Measurements from ENCODE around the gene XPO5.
"Not testable (repeated sequence)": the region's sequence is repeated elsewhere in the genome, so short reads cannot be mapped to it uniquely, and the experiment has no call there.

Gene XPO5

DNA sequence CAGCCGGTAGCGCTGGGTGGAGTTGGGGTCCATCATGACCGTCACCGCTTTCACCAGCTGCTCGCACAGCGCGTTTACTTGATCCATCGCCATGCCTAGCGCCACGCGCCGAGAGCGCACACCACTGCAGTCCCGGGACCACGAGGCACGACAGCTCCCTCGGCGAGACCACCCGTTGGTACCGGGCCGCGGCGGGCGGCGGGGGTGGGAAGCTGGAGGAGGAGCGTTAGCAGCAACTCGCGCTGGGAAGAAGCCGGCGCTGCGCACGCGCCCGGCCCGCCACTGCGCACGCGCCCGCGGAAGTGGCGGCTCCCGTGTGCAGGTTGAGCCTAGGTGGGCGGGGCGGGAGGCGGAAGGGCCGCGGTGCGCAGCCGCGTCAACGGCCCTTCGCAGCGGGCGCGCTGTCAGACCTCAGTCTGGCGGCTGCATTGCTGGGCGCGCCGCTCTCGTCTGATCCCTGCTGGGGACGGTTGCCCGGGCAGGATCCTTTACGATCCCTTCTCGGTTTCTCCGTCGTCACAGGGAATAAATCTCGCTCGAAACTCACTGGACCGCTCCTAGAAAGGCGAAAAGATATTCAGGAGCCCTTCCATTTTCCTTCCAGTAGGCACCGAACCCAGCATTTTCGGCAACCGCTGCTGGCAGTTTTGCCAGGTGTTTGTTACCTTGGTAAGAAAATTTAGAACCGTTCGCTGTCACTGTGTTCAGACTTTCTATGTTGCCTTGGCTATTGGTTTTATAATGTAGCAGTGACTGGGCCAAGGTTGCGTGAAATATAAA lies at the start of gene XPO5, which contains the start of gene POLH:
Gene XPO5, minus strand, starts transcription at position 267 of the 780 bp plus-strand sequence. Its CDS starts 174 bp downstream, at position 93.
Gene POLH, plus strand, starts transcription at position 414 of the 780 bp plus-strand sequence. CDS start 6,135 bp downstream, outside the sequence.
- peak; percentile 92 for DNase-seq

DNA sequence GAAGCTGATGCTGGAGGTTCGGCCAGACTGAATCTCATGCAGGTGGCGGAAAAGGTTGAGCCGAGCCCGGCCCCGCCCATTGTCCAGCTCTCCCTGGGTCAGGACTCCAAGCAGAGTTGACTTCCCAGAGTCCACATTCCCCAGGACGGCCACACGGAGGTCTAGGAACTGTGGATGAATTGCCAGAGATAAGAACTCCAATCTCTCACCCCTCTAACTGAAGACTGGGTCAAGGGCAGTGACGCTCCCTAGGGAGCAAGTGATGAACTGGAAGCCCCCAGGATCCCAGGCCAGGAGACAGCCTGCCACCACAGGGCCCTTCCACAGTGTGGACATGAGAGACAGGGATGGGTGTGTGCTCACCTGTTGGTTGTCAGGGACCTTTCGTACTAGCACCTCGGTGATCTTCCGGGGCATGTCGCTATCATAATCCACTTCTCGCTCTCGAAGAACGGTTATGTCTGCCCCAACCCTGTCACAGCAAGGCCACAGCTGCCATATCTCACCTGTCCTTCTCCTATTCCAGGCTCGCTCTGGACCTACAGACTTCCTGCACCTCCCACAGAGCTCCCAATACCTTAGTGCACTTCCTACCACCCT lies 49.7 kb upstream of the XPO5 start:
- no peak for DNase-seq

DNA sequence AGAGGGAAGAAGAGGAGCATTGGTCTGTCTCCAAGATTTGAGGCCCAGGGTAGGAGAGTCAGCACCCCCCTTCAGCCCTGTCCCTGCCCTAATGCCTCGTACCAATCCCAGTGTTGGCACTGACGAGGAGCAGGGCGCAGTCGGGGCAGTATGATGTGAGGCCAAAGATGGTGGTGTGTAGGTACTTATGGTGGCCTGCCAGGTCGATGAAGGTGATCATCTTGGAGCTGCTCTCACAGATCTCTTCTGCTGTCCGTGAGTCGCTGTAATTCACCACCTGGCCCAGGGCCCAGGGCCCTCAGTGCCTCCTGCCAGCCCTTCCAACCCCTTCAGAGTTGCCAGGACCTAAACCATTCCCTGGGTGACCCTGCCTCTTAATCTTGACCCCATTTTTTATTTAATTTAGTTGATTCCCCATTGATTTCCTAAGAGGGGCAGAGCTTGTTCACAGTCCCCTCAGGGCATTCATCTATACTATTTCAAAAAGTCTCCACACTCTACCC lies 49.0 kb upstream of the XPO5 start:
- no peak for DNase-seq

DNA sequence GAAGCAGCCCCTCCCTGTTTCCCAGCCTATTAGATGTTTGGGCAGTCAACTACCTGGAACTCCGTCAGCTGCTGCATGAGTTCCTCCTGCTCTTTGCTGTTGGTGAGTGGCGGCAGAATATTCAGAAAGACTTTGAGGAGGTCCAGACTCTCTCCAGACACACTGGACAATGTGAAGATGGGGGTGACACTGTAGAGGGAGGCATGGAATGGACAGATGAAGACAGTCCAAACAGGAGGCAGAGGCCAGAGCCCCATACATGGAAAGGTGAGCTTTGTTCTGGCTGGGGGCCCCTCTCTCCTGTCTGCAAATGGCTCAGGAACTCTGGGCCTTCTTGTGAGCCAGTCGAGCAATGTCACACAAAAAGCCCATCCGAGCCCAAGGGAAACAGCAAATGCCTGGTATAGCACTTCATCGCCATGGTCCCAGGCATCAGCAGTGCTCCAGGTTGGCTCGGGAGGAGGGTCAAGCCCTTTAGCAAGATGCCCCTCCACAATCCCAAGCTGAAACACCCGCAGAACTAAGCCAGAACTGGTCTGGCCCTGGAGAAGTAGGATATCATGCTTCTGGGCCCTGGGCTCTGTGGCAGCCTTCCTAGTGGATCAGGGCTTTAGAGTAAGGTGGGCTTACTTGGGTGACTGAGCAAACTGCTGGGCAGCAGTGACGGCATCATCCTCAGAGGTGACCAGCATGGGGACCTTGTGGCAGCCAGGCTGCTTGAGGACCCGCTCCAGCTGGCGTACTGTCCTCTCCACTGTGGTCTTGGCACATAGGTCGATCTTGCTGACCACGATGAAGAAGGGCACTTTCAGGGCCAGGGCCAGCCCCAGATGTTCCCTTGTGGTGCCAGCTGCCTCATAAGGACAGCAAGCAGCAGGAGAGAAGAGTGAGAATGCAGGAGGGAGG lies 48.3 kb upstream of the XPO5 start:
- DNase-seq, result no peak

DNA sequence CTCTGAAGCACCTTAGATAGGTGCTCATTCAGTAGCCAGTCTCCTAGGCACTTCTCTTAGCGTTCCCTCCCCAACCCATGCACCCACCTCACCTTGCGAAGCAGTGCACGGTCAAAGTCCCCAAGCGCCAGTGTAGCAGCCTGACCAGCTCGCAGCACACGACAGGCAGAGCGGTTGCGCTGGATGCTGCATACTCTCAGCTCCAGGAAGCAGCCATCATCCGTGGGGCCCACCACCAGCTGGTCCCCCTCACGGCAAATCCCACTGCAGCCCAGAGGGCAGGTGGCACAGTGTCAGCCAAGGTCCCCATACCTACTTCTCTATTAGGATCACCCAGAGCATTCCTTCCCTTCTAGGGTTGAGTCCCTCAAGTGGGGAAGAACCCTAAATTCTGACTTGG lies 46.7 kb upstream of the XPO5 start:
- no peak for DNase-seq

DNA sequence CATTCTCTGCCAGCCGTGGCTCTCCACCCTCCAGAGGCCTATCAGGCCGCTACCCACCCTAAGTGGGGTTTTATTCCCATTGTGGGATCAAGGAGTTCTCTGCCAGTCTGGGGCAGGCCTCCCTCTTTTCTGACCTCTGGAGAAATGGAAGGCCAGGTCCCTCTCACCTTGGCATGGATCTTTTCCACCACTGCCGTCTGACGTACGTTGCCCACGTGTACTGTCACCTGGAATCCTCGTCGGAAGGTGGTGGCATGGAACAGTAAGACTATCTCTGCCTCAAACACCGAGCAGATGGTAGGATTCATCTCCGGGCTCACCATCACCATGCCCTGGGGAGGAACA lies 46.0 kb upstream of the XPO5 start:
- DNase-seq, result no peak

DNA sequence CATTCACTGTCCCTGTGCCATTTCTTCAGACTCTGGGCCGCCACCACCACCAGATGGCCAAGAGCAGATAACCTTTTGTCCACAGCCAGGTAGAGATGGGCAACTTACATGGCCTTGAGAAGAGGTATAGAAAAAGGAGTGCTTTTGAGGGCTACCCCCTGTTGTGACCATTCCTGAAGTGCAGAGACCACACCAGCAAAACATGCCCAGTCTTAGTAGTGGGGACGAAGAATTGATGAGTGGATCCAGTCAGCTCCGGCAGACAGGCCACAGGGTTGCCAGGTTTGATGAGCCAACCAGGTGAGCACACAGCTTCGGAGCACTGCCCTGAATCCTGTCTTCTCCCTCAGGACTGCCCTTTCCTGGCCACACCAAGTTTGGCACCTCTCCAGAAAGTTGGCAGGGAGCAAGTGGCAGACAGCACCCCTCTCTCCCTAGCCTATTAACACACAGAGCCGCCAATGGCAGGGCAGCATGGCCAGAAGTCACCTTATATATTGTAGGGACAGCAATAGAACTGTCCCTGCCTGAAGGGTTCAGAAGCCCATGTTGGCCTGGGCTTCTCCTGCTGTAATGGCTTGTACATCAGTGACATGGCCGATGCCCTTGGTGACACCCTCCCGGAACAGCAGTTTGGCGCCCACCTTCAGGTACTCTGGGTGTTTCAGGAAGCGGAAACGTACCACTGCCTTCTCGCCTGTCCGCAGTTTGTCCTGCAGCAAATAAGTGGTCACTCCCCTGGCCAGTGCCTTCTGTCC lies 45.4 kb upstream of the XPO5 start:
- DNase-seq, result no peak

DNA sequence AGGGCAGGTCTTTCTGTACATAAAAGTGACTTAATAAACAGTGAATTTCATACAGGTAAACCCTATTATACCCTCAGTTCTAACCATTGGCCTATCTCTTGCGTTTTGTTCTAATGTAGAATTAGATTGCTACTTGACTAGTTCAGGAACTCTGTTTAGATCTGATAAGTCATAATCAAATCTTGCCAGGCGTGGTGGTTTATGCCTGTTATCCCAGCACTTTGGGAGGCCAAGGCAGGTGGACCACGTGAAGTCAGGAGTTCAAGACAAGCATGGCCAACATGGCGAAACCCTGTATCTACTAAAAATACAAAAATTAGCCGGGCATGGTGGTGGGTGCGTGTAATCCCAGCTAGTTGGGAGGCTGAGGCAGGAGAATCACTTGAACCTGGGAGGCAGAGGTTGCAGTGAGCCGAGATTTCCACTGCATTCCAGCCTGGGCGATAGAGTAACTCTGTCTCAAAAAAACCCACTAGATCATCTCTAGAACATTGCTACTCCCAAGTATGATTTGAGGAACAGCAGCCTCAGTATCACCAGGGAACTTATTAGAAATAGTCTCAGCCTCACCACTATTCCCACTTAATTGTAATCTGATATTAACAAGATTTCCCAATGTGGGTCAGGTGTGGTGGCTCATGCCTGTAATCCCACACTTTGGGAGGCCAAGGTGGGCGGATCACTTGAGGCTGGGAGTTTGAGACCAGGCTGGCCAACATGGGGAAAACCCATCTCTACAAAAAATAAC lies 41.1 kb upstream of the XPO5 start:
- DNase-seq, result no peak

DNA sequence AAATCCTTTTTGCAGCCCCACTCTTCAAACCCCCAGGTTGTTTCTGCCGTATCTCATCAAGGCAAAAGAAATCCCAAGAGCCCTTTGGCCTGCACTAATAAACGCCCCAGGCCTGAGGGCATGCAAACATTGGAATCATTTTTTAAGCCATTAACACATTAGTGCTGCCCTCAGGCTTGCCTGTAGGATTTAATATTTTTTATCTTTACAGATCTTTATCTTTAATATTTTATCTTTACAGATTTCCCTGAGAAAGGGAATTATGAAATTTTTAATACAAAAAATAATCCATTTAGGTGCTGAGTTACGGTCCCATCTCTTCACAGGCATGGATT lies 38.5 kb upstream of the XPO5 start:
- DNase-seq, result no peak

DNA sequence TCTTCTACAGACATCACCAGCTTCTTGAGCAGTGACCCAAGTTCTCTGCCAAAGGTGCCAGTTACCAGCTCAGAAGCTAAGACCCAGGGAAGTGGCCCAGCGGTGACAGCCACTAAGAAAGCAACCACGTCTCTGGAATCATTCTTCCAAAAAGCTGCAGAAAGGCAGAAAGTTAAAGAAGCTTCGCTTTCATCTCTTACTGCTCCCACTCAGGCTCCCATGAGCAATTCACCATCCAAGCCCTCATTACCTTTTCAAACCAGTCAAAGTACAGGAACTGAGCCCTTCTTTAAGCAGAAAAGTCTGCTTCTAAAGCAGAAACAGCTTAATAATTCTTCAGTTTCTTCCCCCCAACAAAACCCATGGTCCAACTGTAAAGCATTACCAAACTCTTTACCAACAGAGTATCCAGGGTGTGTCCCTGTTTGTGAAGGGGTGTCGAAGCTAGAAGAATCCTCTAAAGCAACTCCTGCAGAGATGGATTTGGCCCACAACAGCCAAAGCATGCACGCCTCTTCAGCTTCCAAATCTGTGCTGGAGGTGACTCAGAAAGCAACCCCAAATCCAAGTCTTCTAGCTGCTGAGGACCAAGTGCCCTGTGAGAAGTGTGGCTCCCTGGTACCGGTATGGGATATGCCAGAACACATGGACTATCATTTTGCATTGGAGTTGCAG lies 38.0 kb upstream of the XPO5 start:
- no peak for DNase-seq

DNA sequence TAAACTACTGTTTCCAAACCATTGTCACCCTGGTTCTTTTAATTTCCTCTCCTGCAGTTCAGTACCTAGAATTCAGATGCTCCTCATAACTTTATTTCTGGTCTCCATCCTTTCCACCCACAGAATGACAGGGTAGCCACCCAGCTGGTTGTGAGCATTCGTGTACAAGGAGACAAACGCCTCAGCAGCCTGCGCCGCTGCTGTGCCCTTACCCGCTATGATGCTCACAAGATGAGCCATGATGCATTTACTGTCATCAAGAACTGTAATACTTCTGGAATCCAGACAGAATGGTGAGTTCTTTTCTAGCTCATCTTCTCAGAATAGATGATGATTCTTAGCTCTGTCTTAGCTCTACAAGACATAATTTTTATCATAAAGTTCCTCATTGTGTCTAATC lies 34.6 kb upstream of the XPO5 start:
- DNase-seq, result no peak

DNA sequence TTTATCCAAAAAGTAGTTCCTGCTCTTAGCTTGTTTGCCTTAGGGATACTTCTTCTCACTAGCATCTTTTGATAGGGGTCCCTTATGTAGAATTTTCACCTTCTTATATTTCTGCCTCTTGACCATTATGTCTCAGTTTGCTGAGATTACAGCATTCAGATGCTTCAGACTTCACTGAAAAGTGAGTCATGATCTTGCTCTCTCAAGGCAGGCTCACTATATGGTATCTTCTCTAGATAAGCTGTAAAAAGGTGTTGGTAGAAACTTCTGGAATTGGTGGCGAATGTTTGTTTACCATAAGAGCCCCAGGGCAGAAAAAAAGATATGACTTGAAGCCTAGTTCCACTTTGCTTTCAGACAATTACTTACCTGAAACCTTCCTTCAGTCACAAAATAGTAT lies 33.6 kb upstream of the XPO5 start:
- no peak for DNase-seq

DNA sequence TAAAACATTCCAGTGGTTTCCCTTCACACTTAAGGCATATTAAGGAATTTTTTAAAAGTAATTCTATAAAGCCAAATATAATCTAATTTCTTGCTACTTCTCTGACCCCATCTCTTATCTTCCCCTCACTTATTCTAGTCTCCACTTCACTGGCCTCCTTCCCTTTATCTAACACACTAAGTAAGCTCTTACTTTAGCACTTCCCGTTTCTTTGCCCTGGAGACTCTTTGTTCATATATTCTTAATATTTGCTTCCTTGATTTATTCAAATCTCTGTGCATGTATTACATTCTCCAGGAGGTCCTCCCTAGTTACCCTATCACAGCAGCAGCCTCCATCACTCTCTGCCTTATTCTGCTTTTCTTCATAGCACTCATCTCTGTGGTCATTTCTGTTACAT lies 33.0 kb upstream of the XPO5 start:
- no peak for DNase-seq

DNA sequence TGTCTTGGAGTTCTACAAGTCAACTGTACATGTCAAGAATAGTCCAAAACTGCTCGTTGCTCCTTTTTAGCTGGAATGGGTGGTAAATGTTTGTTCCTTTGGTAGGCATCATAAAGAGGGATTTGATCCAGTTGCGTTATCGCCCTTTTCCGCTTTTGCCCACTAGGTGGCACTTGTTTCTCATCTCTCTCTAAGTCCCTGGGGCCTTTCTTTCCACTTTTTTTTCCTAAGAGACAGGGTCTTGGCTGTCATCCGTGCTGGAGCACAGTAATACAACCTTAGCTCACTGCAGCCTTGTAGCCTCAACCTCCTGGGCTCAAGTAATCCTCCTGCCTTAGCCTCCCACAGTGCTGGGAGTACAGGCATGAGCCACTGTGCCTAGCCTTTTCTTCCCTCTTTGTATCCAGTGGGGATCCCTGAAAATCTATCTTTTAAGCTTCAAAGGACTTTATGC lies 32.5 kb upstream of the XPO5 start:
- peak; percentile 56 for DNase-seq

DNA sequence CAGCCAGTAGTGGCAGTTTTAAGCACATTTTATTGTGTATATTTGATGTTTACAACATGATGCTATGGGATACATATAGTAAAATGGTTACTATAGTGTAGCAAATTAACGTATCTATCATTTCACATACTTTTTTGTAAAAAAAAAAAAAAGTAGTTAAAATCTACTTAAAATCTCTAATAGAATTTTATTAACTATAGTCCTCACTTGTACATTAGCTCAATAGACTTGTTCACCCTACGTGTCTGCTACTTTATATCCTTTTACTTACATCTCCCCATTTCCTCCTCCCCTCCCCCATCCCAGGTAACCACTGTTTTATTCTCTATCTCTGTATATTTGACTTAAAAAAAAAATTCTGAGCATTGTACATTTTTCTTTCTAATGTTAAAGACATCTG lies 30.2 kb upstream of the XPO5 start:
- DNase-seq, result no peak

DNA sequence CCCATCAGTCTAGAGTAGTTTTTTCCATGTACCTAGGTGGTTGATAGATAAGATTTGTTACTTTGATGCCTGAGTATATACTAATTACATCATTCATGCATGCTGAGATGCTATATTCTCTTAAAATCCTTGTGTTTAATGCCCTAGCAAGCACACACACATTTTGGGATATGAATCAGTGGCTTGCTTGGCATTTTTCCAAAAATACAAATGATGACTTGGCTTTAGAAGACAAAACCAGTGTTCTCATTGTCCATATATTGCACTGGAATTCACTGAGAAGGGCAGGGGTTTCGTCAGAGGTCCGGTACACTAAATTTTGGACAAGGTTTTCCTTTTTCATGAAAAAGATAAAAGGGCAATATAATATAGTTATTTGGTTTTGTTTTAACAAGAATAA lies 28.3 kb upstream of the XPO5 start:
- DNase-seq, result no peak

DNA sequence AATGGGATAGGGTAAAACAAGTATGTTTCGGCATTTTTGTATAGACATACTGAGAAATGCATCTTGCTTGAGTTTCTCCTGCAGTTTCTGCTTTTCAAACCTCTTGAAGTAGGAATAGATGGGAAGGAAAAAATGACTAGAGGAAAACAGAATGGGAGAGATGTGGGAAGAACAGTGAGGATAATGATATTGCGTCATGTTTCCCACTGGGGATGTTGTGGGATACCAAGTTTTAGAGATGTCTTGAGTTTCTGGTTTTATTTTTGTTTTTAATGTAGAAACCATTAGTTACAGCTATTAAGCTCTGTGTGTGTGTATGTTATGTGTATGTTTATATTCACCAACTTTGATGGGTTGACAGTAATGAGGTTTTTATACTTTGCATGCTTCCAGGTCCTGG lies 24.8 kb upstream of the XPO5 start:
- no peak for DNase-seq

DNA sequence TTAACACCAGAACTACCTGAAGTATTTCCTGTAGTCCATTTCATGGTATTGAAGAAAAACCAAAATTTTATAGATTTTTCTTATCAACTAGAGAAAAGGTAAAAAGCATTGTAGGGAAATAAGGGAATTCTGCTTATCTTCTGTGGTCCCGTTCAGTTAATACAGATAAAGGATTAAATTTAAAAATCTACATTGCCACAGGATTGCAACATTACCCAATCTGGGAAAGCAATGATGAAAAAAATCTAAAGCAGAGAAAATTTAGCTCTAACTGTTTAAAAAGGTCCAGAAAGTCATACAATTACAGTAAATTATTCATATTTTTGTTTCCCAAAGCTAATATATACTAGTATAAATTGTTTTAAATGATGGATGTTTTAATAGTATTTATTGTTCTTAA lies 18.1 kb upstream of the XPO5 start:
- DNase-seq, result no peak

DNA sequence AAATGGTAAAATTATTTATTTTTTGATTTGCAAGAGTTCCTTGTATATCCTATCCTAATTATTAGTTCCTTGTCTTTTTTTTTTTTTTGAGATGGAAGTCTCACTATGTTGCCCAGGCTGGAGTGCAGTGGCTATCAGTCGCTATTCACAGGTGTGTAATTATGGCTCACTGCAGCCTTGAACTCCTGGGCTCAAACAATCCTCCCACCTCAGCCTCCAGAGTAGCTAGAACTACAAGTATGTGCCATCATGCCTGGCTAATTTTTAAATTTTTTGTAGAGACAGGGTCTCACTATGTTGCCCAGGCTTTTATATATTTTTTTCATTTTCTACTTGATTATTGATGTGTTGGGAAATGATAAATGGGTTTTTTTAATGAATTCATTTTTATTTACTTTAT lies 13.7 kb upstream of the XPO5 start:
- DNase-seq, result not testable (repeated sequence)

DNA sequence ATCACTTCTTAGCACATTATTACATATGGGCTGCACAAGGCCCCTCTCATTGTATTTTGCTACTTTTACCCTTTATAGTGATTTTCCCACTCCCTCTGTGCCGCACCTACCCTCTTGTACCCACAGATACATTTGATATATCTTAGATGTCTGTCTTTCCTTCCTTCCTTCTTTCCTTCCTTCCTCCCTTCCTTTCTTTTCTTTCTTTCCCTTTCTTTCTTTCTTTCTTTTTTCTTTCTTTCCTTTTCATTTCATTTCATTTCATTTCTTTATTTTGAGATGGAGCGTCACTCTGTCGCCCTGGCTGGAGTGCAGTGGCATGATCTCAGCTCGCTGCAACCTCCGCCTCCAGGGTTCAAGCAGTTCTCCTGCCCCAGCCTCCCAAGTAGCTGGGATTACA lies 12.4 kb upstream of the XPO5 start:
- DNase-seq, result no peak

DNA sequence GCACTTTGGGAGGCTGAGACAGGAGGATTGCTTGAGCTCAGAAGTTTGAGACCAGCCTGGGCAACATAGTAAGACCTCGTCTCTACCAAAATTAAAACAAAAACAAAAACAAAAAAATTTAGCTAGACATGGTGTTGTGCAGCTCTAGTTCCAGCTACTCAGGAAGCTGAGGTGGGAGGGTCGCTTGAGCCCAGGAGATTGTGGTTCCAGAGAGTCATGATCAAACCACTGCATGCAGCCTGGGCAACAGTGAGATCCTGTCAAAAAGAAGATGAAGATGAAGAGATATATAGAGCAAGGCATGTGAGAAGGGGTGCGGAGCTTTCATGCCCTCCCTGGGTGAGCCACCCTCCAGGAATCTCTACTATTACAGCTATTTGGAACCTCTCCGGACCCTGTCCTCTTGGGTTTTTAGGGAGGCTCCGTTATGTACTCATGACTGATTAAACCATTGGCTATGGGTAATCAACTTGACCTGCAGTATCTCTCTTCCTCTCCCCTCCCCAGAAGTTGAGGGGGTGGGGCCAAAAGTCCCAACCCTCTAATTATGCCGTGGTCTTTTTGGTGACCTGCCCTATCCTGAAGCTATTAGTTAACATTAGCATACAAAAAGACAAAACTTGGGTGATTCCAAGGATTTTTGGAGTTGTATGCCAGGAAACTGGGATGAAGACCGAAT lies 9.2 kb upstream of the XPO5 start:
- DNase-seq, result no peak
